Inferior parietal cortex (tissue), 1 donor: Measurements from ENCODE around the gene UBN2.

Experiments used
- DNase-seq: peaks from one replicate; pipeline ENCODE4 v3.0.0-alpha.2; 2016; ENCODE audit errors: extremely low spot score

UBN2 gene

GRCh38 chr7:139345042-139345441 lies 114.0 kb downstream of the UBN2 start:
- DNase-seq: no peak

DNA sequence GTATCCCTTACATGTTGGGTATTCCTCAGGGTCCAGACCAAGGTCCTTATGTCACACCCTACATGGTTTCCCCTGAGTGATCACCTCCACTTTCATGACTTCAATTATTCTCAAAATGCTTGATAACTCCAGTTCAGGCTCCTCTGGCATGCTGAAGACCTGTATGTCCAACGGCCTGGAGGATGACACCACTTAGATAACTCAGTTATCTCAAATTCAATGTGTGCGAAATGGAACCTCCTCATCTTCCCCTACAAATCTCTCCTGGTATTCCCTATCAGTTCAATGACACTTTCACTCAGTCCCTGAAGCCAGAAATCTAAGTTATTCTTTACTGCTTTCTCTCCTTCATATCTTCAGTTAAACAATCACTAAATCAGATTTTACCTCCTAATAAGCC lies 120.0 kb downstream of the UBN2 start:
- DNase-seq: no peak

GRCh38 chr7:139354729-139355128 lies 123.7 kb downstream of the UBN2 start:
- no peak for DNase-seq

GRCh38 chr7:139355320-139355719 lies 124.3 kb downstream of the UBN2 start:
- DNase-seq: no peak
